Testis (tissue), 2 donors: ENCODE measurements around the gene ARHGEF16.

Experiments used
- CTCF ChIP-seq, 3 experiments: fragments of 450-650 bp in 2 of 3; fragments of 200-600 bp in 1 of 3; sonication (generic) in 1 of 3; IDR thresholded peaks; one replicate each; pipeline ENCODE4 v1.5.1; 2016 to 2019; ENCODE audit warnings: antibody characterized with exemption in 3 of 3, mild to moderate bottlenecking in 2 of 3, moderate library complexity in 1 of 3
- POLR2A ChIP-seq: fragments of 450-650 bp; IDR thresholded peaks from one replicate; pipeline ENCODE4 v1.6.1; 2017; ENCODE audit warnings: antibody characterized with exemption, mild to moderate bottlenecking, moderate library complexity

GRCh38 chr1:3439346-3440299, 14.8 kb upstream of the ARHGEF16 start:
- no peak for TF ChIP-seq CTCF (IDR thresholded peaks at IDR 0.05)
- no peak for TF ChIP-seq POLR2A
